ENCODE measurements around the gene DGKE.

DGKE gene

DNA sequence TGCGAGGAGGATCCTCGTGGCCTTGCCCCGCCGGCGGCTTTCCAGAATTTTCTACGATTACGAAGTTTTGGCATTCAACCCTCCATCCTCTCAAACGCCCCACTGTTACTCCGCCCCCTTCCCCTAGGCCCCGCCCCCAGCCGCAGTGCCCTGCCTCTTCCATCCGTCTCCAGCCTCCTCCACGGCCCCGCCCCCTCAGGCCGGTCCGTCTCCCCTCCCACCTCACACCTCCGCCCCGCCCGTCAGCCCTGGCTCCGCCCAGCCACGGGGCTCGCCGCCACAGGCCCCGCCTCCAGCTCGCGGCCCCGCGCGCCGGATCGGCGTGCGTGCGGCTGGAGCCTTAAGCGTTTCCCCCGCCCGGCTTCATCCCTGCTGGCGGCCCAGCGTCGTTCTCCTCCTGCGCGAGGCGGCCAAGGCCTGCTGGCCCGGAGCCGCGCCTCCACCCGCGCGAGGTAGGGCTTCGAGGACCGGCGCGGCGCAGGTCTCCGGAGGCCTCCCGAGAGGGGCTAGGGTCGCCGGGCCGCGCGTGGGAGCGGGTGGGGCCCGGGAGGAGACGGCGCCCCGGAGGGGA, at the start of gene DGKE, which contains the start of gene C17orf67:
Gene DGKE, plus strand, starts transcription at position 343 of the 571 bp plus-strand sequence. CDS start 645 bp downstream, outside the sequence.
Gene C17orf67, minus strand, starts transcription at position 112 of the 571 bp plus-strand sequence. CDS start 18,110 bp downstream, outside the sequence.
- DNase-seq = peak; percentile 96

DNA sequence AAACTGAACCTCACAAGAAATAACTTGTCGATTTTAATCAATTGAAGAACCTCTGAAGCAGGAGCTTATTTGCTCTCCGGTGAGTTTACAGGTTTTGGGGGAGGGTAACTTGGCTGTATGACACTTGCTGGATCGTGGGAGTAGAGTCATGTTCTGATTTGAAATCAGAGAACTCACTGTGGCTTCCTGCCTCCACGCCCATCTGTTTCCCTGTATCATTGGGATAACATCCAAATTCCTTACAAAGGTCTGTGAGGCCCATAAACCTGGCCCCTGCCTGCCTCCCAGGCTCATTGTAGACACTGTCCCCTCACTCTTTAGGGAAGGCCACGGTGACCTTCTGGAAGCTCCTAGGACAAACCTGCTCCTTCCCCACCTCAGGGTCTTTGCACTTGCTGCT, 48.5 kb upstream of the DGKE start:
- peak; percentile 31 for DNase-seq

DNA sequence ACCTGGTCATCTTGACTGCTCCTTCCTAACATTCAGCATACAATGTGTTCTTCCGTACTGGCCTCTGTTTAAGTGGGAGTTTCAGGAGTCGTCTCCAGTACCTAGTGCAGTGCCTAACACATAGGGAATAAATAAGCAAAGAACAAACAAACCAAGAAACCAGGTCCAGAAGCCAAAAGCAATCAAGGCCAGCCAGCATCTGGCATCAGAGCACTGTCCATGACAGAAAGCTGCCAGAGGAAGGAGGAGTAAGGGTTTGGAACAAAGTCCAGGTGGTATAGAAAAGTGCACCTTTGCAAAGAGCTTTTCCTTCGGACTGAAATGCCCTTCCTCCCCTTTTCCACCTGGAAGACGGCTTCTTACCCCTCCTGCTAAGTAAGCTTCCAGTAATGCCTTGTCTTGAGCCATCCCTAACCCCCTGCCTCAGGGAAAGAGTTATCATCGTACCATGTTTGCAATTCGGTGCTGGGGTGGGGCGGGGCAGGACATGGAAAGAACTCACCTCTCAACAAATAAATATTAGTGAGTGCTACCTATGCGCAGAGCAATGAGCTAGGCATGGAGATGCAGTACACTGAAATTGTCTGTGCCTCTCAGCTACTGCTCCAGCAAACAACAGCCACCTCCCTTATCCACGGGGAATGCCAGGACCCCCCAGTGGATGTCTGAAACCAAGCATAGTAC, 47.8 kb upstream of the DGKE start:
- no peak for DNase-seq

DNA sequence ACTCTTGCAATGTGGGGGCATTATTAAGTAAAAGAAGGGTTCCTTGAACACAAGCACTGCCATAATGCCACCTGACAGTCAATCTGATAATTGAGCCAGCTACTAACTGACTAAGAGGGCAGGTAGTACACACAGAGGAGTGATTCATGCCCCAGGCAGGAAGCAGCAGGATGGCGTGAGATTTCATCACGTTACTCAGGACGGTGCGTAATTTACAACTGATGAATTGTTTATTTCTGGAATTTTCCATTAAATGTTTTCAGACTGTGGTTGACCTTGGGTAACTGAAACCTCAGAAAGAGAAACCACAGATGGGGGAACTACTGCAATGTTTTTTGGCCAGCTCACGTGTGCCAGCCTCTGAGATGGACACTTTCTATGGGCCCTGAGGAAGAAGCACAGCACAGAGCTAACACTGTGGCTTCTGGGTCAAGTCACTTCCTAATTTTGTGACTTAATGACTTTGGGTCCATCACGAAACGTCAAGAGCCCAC, 46.9 kb upstream of the DGKE start:
- DNase-seq = peak; percentile 92

DNA sequence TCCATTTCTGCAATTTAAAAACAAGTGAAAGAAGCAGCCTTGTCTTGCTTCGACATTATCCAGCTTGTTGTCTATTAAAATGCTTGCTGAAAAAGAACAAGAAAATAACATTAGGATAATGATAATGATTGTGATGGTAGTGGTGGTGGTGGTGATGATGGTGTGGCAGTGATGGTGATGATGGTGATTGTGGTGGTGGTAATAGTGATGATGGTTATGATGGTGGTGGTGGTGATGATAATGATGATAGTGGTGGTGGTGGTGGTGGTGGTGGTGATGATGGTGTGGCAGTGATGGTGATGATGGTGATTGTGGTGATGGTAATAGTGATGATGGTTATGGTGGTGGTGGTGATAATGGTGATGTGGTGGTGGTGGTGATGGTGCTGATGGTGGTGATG, 41.7 kb upstream of the DGKE start:
- DNase-seq = no peak

DNA sequence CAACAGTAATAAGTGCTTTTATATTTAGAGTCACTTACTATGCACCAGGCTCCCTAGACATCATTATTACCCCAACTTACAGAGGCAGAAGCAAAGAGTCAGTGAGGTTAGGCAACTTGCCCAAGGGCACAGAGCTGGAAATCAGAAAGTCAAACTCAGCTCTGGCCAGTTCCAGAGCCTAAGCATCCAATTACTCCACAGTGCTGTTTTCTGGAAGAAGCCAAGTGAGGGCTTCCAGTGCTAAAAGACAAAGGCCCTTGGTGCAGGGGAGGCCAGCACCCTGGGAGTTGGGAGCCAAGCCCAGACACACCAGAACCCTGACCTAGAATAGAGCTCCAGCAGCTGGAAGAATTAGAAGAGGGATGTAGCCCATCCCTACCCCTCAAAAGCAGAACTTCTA, 40.4 kb upstream of the DGKE start:
- no peak for DNase-seq

DNA sequence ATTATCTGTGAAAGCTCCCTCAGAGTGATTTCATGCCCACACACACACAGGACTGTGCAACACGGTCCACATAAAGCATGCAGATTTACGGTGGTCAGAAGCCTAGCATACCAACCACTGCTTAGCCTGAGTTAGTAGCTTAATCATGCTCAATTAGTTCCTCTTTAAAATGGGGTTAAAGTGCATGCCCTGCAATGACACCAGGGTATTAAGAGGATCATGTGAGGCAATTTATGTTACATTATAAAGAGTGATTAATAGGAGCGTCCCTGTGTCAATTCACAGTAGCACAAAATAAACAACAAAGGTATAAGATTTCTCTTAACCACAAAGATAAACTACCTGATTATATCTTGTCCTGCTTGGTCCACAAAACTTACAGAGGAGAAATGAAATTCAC, 40.0 kb upstream of the DGKE start:
- no peak for DNase-seq

DNA sequence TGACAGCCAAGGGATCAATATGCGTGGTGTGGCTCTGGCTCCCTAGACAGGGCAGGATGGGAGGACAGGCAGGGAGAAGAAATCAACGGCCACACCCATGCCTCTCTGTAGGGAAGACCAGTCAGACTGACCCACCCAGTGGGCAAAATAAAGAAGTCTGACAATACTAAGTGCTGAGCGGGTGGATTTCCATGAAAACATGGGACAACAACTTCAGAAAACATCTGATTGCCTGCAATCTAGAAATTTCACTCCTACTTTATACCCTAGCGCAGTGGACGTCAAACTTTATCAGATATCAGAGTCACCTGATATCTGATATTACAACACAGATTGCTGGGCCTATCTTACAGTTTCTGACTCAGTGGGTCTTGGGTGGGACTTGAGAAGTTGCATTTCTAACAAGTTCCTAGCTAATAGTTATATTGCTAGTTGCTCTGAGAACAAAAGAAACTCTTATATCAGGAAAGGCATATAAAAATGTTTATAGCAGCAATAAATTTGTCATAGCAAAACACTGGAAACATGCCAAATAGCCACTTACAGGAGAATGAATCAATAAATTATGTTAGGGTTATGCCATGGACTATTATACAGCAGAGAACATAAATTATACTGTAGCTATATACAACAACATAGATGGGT, 38.6 kb upstream of the DGKE start:
- DNase-seq = no peak

DNA sequence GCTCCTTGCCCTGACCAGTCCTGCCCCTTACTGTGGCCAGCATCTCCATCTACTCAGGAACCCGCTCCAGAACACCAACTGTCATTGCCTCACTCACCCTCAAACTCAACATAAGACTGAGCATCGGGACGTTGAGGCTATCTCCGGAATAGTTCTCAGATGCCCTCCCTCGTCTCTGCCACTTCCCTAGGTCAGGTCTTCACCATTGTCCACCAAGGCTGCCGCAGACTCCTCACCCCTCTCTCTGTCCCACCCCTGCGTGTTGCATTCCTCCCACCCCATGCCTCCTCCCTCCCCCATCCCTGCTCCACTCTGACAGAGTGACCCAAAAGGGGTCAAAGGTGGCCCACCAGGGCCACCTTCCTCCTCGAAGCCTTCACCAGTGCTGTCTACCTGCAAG, 37.4 kb upstream of the DGKE start:
- no peak for DNase-seq

DNA sequence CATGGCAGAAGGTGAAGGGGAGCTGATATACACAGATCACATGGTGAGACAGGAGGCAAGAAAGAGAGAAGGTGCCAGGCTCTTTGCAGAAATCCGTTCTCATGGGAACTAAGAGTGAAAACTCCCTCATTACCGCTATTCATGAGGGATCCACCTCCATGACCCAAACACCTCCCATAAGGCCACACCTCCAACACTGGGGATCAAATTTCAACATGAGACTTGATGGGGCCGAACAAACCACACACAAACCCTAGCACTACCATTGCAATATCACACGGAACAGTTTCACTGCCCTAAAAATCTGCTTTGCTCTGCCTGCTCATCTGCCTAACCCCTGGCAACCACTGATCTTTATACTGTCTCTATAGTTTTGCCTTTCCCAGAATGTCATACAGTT, 35.0 kb upstream of the DGKE start:
- peak; percentile 20 for DNase-seq

DNA sequence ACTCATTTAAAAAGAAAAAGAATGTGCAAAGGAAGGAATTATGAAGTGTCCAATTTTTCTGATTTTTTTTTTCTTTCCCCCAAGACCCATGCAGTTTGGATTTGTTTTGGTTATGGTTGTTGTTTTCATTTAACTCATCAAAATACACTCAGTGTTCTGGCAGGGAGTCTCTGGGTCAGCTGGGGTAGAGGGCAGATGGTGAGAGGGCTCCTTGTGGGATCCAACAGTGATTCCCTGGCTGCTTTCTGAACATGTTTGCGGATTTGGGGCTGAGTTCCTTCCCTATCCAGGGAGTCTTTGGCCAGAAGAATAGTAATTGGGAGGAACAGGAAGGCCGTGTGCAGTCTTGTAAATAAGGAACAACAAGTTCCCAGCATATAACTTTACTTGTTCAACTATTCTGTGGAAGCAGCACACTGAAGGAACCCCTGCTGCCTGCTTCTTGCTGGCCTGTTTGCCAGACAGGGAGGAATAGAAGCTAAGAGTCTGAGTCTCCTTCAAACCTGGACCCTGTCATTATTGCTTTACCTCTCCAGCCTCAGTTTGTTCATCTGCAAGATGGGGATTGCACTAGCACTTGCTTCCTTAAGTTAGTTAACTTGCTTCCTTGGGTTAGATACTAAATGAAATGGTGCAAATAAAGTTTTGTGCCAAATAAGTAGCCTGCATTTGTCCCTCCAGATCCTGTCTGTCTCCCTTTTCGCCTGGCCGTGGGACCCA, 32.3 kb upstream of the DGKE start:
- DNase-seq = no peak

DNA sequence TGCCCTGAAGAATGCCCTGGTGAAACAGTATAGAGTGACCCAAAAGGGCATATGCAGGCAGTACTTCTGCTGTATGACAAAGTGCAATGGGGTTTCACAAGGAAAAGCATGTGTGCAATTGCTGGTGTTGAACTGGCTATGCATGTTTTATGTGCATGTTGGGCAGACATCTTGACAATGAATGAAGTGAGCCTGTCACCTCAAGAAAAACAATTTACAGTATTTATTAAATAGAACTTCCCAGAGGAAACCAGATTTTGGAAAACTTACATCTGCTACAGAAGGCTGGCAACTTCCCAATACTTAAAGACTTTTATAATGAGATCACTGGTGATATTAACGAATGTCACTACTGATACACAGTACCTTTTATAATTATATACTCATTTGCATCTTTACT, 30.9 kb upstream of the DGKE start:
- DNase-seq = no peak

DNA sequence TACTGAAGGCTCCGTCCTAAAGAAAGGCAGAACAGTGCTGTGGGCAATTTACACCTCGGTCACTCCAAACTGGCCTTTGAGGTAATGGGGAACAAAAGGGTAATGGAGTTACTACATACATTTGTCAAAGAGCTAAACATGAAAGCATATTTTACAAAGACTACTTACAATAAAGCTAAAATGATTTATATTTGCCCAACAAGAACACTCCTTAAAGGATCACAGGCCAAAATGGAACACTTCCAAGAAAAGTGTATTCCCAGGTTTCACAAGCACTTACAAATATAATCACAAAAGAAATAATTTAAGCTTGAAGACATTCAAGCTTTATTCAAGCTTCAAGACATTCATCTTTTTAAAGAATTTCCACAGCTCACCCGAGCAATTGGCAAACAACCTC, 29.5 kb upstream of the DGKE start:
- DNase-seq = no peak

DNA sequence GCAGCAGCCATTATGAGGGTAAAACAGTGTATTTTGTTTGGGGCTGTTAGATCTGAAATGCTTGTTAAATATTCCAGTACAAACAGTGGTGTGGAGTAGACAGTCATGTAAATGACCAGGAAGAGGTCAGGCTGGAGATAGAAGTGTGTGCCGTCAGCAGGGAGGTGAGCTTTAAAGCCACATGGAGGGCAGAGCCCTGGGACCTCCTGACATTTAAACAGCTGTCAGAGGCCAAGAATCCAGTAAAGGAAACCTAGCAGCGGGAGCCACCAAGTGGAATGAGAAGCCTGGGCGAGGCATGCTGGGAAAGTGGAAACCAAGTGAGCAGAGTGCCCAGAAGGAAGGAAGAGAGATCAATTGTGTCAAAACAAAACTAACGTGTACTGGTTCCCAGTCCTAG, 27.0 kb upstream of the DGKE start:
- DNase-seq = no peak

DNA sequence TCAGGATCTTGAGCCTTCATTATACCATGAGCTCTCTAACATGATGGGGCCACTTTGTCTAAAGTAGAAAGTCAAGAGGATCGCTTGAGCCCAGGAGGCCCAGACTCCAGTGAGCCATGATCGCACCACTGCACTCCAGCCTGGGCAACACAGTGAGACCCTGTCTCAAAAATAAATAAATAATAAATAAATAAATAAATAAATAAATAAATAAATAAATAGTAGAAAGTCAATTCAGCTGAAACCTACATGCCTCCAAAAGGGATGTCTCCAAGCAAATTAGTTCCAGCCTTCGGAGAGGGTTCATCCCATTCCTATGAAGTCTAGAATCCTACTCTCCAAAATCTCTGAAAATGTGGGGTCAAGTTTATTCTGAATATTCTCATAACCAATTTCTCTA, 26.2 kb upstream of the DGKE start:
- DNase-seq = no peak

DNA sequence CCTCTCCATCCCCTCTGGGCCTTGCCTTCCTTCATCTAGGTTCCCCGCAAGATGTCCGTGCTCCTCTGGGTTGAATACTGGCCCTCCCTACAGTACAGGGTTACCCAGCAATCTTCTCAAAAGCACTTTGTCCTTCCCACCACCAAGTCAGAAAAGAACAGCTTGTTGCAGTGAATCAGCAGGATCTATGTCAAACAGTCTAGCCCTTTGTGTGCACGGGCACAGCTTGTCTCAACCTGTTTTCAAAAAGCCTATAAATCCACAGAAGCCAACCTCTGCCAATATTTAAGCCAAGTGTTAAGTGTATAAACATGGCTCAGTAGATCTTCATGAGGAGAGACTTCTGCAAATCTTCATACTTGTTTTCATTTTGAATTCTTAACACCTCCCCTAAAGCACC, 25.4 kb upstream of the DGKE start:
- DNase-seq = no peak

DNA sequence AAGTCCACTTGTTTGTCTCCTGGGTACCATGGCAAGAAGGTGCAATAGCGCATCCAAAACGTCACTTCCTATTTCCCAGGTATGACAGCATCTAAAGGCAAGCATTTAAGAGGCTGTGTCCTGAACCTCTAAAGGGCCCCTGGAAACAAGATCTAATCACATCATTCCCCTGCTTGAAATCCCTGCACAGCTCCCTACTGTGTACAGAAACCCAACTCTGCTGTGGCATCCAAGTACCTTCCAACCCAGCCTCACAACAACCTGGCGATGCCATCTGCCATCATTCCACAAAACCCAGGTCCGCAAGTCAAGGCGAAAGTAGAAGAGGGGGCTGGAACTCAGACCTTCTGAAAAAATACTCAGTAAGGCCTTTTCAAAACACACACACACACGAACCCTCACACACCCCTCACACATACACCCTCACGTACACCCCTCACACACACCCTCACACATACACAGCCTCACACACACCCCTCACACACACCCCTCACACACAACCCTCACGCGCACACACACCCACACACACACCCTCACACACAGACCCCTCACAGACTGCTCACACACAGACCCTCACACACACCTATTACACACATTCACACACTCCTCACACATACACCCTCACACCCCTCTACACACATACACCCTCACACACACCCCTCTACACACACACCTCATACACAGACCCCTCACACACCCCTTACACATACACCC, 24.7 kb upstream of the DGKE start:
- DNase-seq = no peak

DNA sequence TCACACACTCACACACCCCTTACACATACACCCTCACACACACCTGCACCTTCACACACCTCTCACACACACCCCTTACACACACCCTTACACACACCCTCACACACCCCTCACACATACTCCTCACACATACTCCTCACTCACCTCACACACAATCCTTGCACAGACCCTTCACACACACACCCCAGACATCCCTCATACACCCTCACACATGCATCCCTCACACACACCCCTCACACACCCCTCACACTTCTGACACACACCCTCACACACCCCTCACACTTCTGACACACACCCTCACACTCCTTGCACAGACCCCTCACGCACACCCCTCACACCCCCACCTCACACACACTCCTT, 24.2 kb upstream of the DGKE start:
- DNase-seq = no peak

DNA sequence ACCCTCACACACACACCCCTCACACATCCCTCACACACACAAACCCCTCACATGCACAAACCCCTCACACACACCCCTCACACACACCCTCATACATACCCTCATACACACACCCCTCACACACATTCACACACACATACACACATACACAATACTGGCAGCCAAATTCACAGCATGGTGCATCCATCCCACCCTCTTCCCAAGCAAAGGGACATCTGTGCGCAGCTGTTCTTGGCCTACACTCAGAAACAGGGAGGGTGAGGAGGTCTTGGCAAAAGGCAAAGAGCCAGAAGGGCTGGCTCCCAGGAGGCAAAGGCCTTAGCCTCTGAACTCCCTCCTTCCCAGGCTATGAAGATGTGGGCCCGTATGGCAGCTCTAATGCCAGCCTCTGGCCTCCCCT, 23.6 kb upstream of the DGKE start:
- DNase-seq = no peak

DNA sequence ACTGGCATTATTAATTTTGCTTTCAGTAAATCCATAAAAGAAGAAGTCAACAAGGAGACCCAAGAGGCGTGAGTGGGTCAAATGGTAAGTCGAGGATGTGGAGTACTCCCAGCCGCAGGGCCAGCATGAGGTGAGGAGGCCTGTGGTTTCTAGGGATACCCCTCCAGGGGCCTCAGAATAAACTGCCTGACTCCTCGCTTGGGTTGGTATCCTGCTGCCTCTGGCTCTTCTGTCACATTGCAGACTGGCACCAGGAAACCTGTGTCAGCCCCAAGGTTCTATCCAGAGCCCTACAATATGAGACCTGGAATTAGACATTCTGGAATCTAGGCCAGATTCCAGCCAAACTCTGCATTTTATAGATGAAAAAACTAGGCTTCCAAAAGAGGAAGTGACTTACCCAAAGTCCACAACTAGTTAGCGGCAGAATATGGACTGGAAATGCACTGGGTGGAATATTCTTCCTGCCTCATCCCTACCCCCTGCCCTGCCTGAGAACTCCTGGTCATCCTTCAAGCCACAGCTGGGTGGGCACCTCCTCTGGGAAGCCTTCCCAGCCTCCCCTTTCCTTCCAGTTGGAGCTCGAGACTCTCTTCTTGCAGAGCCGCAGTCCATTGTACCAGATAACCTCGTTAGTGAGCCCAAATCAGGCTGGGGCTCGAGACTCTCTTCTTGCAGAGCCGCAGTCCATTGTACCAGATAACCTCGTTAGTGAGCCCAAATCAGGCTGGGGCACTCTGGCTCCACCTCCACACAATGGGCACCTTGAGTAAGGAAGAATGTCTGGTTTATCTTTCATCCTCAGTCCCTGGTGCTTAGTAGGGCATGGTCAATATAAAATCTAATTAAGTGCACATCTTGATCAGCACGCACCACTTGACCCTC, 22.8 kb upstream of the DGKE start:
- DNase-seq = no peak

DNA sequence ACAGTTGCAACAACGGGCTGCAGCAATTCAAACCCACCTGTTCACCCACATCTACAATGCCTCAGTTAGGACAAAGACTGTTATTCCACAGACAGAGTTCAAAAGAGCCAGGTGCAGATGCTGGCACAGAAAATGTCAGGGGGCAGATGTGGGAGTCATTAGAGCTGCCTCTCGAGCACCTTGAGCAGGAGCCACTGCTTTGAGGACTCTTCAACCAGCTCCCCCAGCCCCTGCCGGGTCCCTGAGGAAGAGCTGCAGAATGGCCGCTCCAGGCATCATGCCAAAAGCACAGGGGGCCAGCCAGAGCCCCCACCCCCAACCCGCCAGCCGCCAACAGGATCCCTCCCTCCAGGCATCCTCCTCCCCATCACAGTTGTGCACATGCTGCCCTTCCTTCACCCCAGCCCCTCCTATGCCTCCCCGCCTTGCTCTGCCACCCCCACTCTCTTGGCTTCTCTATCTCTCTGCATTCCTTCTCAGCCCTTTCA, 21.0 kb upstream of the DGKE start:
- no peak for DNase-seq

DNA sequence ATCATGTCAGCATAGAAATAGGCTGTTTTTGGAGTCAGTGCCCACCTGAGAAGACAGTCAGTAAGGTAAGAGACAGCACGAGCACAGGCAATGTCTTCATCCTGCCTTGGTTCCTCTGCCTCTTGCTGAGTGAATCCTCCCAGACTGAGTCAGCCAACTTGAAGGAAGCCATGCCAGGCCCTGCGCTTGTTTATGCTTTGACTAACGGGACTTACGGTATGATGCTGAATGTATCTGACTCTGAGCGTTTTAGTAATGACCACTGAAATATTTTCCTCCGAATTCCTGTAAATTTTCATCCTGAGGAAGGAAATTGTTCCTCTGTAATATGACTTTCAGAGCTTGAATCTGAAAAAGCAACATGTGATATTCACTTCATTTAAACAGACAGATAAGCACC, 18.2 kb upstream of the DGKE start:
- peak; percentile 49 for DNase-seq
